AG09309 (cell line): Measurements from ENCODE around the gene PGGHG.

Experiments
- DNase-seq: peaks from one replicate; pipeline ENCODE4 v3.0.0-alpha.2; 2010; ENCODE audit warnings: low read depth
- H3K4me3 ChIP-seq: 2 replicates; pipeline ENCODE4 v1.5.1; 2011; ENCODE audit warnings: mild to moderate bottlenecking, low read depth, low read length, moderate library complexity; ENCODE audit not compliant: control insufficient read depth
- TF ChIP-seq, protein P1 (sequence below): IDR thresholded peaks from 2 replicates; pipeline ENCODE4 v1.5.1; 2011; ENCODE audit warnings: mild to moderate bottlenecking, low read depth, low read length, inconsistent platforms; ENCODE audit not compliant: insufficient read depth, control insufficient read depth; ENCODE audit errors: missing control alignments

The PGGHG gene

DNA sequence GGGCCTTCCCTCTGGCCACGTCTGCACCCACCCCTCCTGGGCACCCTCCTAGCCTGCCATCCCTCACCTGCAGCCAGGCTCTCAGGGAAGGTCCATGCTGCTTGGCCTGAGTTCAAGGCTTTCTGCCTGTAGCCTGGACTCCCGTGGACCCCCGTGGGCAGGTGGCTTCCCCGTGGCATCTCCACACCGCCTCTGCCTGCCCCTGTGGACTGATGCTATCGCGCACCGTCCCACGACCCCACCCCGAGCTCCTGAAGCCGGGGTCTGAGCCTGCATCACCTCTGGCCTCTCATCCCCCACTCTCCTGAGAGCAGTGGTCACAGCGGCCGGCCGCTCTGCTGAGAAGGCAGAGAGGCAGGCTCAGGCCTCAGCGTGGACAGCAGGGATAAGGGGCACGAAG, 5.9 kb downstream of the PGGHG start:
- TF ChIP-seq, protein P1, sequence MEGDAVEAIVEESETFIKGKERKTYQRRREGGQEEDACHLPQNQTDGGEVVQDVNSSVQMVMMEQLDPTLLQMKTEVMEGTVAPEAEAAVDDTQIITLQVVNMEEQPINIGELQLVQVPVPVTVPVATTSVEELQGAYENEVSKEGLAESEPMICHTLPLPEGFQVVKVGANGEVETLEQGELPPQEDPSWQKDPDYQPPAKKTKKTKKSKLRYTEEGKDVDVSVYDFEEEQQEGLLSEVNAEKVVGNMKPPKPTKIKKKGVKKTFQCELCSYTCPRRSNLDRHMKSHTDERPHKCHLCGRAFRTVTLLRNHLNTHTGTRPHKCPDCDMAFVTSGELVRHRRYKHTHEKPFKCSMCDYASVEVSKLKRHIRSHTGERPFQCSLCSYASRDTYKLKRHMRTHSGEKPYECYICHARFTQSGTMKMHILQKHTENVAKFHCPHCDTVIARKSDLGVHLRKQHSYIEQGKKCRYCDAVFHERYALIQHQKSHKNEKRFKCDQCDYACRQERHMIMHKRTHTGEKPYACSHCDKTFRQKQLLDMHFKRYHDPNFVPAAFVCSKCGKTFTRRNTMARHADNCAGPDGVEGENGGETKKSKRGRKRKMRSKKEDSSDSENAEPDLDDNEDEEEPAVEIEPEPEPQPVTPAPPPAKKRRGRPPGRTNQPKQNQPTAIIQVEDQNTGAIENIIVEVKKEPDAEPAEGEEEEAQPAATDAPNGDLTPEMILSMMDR, result no peak
- no peak overlapping the region for H3K4me3 ChIP-seq
- no peak for DNase-seq

DNA sequence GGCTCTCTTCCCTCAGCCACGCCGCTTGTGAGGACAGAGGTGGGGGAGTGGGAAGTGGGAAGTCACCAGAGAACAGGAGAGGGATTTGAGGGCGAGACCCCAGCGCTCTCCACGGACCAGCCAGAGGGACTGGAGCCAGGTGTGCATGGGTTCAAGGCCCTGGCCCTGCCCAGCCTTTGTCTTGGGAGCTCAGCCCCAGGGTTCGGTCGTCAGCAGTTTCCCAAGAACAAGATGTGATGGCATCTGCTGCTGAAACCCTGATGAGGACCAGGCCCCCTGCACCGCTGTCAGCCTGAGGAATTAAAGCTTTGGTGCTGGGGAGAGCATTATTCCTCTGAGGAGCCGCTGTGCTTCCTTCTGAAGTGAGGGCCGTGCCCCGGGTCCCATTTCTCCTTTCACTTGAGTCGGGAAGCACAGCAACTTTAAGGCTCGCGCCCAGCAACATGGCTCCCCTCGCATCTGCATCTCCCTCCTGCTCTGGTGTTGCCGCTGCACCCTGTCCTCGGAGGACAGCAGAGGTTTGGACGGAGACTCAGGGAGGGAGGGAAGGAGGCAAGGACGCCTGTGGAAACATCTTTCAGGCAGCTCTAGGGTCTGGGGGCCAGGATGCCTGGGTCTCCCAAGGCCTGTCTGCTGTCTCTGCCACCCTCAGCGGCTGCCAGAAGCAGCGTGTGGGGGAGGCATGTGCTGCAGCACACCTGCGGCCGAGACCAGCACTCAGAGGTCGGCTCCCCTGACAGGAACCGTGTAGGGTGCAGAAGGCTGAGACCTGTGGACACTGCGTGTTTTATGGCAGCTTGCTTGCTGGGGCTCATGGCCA, 6.6 kb downstream of the PGGHG start:
- H3K4me3 ChIP-seq, result no peak overlapping the region
- TF ChIP-seq, protein P1, result no peak
- no peak for DNase-seq

DNA sequence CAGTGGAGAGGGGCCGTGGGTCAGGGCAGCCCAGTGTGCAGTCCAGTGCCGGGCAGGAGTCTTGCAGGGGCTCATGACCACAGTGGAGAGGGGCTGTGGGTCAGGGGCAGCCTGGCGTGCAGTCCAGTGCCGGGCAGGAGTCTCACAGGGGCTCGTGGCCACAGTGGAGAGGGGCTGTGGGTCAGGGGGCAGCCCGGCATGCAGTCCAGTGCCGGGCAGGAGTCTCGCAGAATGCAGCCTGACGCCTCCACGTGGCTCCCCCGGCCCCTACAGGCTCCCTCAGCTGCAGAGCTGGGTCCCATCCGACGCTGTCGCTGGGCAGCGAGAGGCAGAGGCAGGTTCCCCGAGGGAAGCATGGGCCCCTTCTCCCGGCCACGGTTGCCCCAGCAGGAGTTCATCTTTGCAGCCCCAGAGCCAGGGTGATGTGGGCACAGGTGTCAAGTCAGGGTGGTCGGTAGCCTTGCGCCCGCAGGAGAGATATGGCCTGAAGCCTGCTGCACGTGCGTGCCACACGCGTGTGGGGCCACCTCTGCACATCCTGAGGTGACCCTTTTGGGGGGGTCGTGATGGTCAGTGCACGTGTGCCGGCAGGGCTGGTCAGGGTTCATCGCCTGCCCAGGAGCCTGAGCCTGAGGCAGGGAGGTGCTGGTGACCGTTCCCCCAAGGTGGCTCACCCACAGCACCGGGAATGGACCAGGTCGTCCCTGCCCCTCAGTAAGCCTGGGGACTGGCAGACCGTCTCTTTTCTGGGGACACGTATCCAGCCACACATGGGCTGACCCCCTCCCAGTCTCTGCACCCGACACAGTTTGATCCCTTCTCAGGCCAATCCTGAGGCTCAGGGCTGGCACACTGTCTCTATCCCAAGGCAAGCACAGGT, 7.5 kb downstream of the PGGHG start:
- no peak overlapping the region for H3K4me3 ChIP-seq
- TF ChIP-seq, protein P1, result no peak

DNA sequence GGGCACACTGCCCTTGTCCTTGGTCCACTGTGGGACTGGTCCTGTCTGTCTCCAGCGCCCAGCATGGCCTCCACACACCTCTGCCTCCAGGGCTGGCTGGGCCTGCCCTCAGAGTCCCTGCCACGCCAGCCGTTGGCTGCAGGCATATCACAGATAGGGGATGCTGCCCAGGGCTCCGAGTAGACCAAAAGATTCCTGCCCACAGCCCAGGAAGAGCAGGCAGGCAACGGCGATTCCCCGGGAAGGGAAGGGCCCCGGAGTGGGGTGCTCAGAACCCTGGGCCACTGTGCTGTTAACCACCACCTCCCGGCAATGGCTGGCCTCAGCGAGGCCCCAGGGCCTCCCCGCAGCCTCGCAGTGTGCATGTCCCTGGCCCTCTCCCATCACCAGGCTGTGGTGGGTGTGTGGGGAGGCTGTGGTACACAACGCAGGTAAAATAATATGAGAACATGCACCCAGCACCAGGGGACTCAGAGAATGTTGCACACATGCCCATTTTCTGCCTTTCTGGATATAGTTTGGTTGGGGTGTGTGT, 8.2 kb downstream of the PGGHG start:
- TF ChIP-seq, protein P1, result no peak
- H3K4me3 ChIP-seq, result no peak overlapping the region
- DNase-seq, result no peak

More for the DNA sequence above, 7.5 kb downstream of the PGGHG start:
- DNase-seq, result no peak

DNA sequence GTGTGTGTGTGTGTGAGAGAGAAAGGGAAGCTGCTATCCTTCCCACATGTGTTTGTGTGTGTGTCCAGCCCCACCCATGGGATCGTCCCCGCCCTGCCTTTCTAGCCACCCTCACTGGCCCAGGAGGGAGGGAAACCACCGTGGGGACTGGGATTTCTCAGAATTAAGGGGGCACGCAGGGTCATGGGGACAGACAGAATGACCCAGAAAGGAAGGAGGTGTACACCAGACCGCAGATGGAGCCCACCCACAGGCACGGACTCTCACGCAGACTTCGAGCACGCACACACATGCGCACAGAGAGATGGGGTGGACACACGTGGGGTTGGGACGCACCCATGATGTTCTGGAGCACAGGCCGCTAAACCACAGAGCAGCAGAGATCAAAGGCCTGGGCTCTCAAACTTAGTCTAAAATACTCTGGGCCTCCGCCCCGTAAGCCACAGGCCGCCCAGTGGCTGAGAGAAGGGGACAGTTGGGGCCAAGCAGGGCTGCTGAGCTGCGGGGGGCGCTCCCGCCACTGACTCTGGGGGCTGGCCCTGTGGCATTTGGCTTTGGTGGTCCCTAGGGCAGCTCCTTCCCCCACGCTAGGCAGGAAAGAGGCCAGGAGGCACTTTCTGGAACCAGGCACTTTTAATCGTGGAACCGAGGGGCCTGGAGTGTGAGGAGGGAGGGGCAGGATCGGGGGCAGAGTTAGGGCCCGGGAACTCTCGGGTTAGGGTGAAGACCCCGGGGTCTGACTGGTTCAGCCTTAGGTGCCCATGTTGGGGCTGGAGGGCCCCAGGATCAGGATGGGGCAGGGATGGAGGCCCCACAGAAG, 8.9 kb downstream of the PGGHG start:
- TF ChIP-seq, protein P1, result no peak
- DNase-seq, result no peak
- H3K4me3 ChIP-seq, result no peak overlapping the region
